ENCODE measurements around the gene MSANTD3.

The MSANTD3 gene

DNA sequence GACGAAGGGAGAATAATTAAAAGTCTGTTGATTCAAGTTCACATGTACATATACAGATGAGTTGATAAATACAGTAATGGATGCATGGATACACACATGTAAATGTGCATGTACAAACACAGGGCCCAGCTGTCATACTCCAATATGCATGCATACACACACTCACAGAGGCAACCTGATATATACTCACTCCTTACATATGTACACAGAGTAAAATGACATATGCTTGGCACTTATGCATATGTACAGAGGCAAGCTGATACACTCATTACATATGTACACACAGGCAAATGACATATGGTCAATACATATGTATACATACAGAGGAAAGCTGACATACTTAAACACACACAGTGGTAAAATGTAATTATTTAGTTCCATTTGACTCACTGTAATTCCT lies 38.8 kb downstream of the MSANTD3 start:
- DNase-seq (ENCODE audit: low read depth): no peak

DNA sequence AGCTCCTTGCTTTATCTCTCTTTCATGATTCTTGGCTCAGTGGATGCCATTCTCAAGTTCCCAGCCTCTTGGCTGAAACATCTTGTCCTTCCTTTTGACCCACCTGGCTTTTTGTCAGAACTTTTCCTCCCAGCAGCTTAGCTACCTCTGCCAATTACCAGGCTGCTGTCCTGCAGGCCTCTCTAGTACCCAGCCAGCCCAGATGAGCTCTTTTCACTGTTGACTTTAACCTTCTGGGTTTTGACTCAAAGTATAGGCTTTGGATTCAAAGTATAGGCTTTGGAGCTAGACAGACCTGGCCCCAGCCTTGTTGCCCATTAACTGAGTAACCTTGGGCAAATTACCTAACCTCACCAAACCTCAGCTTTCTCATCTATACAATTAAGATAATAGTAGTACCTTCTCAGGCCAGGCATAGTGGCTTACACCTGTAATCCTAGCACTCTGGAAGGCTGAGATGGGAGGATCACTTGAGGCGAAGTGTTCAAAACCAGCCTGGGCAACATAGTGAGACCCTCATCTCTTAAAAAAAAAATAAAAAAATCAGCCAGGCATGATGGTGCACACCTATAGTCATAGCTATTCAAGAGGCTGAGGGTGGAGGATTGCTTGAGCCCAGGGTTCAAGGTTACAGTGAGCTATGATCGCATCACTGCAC lies 39.4 kb downstream of the MSANTD3 start:
- no peak for DNase-seq (ENCODE audit: low read depth)

DNA sequence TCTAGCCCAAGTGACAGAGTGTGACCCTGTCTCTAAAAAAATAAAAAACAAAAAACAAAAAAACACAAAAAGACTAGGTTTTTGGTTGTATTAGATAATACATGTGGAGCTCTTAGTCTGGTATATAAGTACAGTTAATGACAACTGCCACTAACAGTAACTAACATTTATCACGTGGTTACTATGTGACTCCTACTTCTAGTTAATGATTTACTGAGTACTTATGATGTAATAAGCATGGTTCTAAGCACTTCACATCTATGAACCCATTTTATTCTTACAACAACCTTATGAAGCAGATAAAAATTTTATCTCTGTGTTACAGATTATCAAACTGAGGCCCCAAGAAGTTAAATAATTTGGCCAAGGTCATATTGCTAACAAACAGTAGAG lies 39.9 kb downstream of the MSANTD3 start:
- no peak for DNase-seq (ENCODE audit: low read depth)

DNA sequence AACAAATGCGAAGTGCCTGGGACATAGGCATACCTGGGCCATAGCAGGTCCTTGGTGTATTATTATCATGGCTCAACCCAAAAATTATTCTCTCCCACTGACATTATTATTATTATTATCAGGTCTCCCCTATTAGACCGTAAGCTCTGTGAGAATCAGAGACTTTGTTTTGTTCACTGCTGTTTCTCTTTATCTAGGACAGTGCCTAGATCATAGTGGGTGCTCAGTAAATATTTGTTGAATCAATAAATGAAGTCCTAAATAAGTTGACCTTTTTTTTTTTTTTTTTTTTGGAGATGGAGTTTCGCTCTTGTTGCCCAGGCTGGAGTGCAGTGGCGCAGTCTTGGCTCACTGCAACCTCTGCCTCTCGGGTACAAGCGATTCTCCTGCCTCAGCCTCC lies 41.1 kb downstream of the MSANTD3 start:
- DNase-seq (ENCODE audit: low read depth): no peak

DNA sequence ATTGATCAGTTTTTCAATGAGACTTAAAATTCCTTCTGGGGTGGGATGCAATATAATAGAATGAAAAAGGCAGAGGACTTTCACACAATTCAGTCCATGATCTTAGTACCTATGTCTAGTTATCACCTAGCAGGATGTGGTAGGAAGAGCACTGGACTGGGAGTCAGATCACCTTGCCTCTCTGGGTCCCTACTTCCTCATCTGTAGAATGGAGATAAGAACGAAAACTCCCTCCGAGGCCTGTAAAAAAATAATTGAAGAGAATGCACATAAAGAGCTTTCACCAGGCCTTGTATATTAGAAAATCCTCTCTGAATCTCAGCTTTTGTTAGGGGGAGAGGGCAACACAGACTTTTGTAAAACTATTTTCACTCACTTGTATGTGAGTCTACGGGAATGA lies 45.3 kb downstream of the MSANTD3 start:
- no peak for DNase-seq (ENCODE audit: low read depth)

DNA sequence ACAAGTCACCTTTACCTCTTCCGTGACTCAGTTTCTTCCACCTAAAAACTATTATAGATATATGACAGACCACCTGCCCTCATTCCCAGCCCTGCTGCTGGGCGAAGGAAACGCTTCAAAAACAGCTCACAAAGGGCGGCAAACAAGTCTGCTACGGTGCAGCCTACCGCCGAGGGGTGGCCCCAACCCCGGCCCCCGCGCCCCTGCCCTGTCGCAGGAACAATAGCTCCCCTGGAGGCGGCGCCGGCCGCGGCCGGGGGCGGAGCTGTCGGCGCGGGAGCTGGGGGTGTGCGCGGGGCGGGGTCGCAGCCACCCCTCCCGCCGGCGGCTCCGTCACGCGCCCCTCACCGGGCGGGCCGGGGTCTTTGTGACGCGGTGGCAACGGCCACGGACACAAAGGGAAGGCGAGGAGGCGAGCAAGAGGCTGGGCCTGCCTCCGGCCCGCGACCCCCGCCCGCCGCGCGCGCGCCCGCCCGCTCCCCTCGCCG lies 45.9 kb downstream of the MSANTD3 start, which contains the start of gene TMEFF1:
TMEFF1 (plus strand) TSS at position 362 of the 488 bp plus-strand sequence. CDS start 396 bp downstream, outside the sequence.
- no peak for DNase-seq (ENCODE audit: low read depth)

DNA sequence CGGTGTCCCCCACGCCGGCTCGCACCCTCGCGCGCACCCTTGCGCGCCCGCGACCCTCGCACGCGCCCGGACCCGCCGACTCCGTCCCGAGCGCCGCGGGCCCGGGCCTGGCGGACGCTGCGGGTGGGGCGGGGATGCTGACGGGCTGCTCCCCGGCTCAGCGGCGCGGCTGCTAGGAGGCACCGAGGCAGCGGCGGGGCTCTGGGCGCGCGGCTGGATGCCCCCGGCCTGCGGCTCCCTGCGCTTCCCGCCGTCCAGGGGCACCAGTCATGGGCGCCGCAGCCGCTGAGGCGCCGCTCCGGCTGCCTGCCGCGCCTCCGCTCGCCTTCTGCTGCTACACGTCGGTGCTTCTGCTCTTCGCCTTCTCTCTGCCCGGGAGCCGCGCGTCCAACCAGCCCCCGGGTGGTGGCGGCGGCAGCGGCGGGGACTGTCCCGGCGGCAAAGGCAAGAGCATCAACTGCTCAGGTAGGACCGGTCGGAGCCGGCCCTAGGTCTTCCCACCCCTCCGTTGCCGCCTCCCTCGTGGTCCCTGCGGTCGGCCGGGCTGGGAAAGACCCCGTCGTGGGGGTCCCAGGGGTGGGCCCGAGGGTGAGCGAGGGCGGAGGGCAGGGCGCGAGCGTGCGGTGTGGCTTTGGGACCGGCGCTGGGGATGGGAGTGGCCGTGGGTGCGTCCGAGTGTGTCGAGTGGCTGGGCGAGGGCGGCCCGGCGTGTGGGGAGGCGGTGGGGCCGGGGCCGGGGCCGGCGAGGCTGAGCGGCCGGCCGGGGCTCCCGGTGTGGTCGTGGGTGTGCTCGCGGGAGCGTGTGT lies 46.5 kb downstream of the MSANTD3 start:
- DNase-seq (ENCODE audit: low read depth): peak; percentile 6

DNA sequence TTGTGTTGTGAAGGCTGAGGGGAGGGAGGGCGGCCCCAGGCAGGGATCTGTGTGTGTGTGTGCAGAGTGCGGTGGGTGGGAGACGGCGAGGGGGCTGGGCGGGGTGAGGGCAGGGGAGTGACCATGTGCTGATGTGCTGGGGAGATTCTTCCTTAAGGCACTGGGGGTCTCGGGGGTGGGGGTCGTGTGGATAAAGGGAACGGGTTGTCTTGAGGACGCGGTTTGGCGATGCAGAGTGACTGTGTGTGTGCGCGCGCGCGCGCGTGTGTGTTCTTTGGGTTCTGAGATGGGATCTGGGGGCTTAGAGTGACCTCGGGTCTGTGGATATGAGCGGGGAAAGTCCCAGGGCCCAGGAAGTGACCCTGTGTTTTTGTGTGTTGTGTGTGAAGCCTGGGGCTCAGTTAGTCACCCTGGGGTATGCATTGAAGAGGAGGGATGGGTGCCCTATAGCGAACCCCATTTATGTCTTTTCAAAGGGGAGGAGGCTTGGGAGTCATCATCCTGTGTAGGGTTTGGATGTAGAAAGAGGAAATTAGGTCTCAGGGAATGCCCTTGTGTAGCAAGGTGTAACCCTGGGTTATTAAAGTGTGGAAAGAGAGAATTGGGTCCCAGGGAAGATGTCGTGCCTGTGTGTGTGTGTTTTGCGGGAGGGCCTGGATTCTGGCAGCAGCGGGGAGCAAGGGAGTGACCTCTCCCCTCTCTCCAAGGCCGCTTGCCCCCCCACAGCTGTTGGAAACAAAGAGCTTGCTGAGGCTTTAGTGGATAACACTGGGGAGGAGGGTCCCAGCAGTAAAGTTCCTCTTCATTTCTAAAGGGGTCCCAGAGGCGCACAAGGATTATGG lies 47.4 kb downstream of the MSANTD3 start:
- DNase-seq (ENCODE audit: low read depth): no peak

DNA sequence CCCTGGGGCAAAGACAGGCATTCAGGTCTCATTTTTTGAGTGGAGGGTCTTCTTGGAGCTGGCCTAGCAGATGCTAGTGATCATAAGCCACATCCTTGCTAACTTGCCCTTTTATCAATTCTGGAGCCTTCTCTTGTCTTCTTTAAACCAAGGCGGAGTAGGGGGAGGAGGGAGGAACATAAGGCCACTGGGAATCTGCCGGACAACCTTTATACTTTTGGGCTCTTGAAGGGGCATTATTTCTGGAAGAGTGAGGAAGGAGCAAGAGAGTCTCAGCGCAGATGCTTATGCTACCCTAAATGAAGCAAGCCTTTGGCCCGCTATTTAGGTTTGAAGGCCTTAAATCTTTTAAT lies 48.0 kb downstream of the MSANTD3 start:
- no peak for DNase-seq (ENCODE audit: low read depth)

DNA sequence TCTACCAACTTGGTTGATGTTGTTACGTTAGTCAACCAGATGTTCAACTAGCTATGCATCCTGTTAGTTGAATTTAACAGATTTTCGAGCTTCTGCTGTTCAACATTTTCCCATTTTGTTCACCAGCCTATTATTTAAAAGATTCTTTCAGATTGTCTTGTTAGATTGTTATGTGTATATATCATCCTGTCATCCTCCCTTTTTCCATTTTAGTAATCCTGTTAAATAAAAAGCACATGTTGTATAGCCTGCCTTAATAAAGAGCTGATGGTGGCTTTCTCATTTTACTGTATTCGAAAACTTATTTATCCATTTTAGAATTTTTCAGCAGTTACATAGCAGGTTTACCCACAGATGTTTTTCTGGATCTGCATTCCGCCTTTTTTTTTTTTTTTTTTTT lies 50.3 kb downstream of the MSANTD3 start:
- no peak for DNase-seq (ENCODE audit: low read depth)

DNA sequence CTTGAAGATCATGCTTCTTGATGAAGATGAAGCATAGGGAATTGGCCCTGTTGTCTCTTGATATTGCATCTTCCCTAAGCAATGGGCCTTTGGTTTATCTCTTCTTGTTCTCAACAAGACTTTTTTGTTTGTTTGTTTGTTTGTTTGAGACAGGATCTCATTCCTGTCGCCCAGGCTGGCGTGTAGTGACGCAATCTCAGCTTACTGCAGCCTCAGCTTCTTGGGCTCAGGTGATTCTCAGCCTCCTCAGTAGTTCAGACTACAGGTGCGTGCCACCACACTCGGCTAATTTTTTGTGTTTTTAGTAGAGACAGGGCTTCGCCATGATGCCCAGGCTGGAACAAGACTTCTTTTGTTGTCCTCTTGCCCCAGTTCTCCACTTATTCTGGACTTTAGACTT lies 51.2 kb downstream of the MSANTD3 start:
- no peak for DNase-seq (ENCODE audit: low read depth)

DNA sequence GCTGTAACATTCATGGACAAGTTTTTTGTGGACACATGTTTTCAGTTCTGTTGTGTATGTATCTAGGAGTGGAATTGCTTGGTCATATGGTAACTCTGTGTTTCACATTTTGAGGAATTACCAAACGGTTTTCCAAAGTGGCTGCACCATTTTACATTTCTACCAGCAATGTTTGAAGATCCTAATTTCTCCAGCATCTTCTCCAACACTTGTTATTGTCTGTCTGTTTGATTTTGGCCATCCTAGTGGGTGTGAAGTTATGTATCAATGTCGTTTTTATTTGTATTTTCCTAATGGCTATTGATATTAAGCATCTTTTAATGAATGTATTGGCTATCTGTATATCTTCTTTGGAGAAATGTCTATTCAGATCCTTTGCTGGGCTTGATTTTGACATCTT lies 52.9 kb downstream of the MSANTD3 start:
- no peak for DNase-seq (ENCODE audit: low read depth)

DNA sequence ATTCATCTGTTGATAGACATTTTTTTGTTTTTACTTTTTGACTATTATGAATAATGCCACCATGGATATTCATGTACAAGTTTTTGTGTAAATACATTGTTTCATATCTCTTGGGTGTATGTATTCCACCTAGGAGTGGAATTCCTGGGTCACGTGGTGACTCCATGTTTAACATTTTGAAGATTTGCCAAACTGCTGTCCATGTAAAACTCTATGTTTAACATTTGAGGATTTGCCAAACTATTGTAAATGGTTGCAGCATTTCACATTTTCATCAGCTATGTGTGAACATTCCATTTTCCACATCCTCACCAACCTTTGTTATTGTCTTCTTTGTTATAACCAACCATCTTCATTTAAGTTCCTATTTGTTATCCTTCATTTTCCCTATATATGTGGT lies 58.3 kb downstream of the MSANTD3 start:
- DNase-seq (ENCODE audit: low read depth): no peak

DNA sequence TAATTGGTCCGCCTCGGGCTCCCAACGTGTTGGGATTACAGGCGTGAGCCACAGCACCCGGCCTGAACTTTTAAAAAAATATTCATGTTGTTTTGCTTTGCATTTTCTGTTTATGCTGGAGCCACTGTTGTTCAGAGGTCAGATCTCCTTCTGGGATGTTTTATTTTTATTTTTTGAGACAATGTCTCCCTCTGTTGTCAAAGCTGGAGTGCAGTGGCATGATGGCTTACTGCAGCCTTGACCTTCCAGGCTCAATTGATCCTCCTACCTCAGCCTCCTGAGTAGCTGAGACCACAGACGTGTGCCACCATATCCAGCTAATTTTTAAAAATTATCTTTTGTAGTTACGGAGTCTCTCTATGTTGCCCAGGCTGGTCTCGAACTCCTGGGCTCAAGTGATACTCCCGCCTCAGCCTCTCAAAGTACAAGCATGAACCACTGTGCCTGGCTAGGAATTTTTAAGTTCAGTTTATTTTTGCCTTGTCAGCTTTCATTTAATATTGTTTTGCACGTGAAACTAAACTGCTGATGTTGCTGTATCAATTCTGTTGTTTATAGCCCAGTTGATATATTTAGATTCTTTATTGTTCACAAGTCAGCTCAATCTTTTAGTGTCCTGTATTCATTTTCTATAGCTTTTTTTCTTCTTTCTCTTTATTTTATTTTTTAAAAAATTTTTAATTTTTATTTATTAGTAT lies 59.7 kb downstream of the MSANTD3 start:
- no peak for DNase-seq (ENCODE audit: low read depth)

DNA sequence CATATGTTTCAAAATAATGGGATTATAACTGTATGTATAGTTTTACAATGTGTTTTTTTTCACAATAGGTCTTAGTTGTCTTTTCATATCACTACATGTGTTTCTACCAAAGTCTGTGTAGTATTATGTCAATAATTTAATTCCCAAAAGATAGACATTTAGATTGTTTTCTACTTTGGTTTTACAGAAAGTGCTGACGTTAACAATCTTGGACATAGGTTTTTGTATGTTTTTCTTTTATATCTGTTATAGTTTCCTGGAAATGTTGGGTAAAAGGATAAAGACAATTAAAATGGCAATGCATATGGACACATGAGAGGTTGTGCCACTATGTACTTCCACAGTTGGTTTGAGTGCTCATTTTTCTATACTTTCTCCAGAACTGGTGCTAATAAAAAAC lies 61.2 kb downstream of the MSANTD3 start:
- no peak for DNase-seq (ENCODE audit: low read depth)

DNA sequence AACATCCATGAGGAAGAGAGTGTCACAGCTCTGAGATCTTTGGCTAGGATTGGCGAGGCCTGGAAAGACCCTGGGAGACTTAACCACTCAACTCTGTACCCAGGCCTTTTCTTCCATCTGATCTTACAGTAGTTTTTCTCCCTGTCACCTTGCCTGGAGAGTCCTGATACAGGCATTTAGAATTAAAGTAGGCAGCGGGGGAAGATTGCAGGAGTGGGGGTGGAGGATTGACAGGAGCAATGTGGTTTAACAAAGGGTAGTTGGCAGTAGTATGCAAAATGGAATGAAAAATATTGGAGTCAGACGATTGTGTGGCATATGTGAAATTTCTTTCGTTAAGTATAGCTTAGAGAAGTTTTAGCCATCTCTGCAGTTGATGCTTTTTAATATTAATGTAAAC lies 62.9 kb downstream of the MSANTD3 start:
- DNase-seq (ENCODE audit: low read depth): no peak

DNA sequence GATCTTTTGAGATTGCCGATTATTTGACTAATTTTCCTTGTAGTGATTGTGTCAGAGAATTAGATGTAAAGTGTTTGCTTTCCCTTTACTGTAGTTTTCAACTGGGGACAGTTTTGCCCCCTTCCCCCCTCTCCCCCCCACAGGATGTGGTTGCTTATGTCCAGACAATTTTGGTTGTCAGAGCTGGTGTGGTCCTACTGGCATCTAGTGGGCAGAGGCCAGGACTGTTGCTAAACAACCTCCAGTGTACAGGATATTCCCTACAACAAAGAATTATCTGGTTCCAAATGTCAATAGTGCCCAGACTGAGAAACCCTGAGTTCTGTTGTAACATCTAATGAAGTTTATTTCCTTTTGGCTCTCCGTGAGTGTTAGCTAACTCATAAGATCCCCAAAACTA lies 66.0 kb downstream of the MSANTD3 start:
- DNase-seq (ENCODE audit: low read depth): no peak

DNA sequence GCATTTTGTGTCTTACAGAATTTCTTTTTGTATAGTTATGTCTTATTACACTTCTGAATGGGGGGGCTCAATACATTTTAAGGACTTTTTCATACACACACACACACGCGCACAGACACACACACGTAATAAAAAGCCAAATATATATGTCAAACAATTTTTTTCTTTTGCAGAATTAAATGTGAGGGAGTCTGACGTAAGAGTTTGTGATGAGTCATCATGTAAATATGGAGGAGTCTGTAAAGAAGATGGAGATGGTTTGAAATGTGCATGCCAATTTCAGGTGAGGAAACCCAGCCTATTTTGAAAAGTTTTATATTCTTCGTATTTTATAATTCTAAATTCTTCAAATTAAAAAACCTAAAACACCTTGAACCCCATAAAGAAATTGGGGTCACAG lies 71.6 kb downstream of the MSANTD3 start:
- DNase-seq (ENCODE audit: low read depth): no peak

DNA sequence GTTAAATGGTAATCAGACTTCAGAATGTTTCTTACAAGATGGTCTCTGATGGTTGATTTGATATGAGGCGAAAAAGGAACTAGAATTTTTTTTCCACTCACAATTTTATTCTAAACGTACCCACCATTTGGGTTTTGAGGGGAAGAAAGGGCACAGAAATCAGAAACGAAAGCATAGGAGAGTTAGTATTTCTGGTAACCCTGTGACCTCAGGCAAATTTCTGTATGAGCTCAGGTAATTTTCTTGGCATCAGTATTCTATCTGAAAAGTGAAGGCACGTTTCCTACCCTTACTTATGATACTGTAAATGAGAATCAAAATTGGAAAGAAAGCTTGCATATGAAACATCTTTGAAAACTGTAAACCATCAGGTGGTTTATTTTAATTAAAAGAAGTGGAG lies 72.5 kb downstream of the MSANTD3 start:
- DNase-seq (ENCODE audit: low read depth): no peak

DNA sequence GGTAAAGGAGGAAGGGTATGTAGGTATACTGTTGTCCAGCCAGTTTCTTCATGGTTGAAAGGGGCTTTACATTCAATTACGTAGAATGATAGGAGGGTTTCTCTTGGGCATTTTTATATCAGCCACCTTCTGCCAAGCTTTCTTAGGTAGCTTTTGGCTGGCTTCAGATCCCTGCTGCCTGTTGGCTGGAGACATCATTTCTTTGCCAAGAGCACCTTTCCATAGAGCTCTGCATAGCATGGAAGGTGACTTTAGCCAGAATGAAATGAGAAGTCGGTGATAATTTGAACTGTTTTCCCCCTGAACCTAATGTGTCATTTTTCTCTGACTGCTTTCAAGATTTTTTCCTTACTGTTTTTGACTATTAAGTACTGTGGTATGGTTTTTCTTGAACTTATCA lies 72.9 kb downstream of the MSANTD3 start:
- DNase-seq (ENCODE audit: low read depth): no peak
